K562 (cell line): Measurements from ENCODE around the gene PSMA6. TPM values are rescaled to one million over a fixed set of nuclear protein-coding genes. Genes with fewer than 3 reads are reported as not detected.

Source experiments
- ATAC-seq: fragments of 200-7000 bp; cut with Tn5 transposase; 3 replicates; pipeline ENCODE4 v1.9.1; 2020; ENCODE audit warnings: moderate library complexity
- BruUV-seq: library from RNA; stranded (reverse); fragments of 400-500 nt; replicated peaks from 2 replicates; lab custom pipeline; 2021; lab: Mats Ljungman, UMichigan
- CTCF ChIA-PET: fragments of 300-600 bp; formaldehyde crosslinking; extraction: SDS; loops from one replicate; lab custom pipeline; 2021; ENCODE audit warnings: low intra/inter-chr PET ratio; lab: Yijun Ruan, JAX
- POLR2A ChIA-PET: fragments of 300-600, 350-650 bp; sonication (Branson Sonifier 250); formaldehyde crosslinking; extraction: SDS; loops from one replicate; lab custom pipeline; 2021; ENCODE audit warnings: antibody characterized with exemption, inconsistent platforms; lab: Yijun Ruan, JAX
- DNase-seq, 4 experiments: peaks; one replicate each; pipeline versions ENCODE4 v3.0.0 to v3.0.0-alpha.2; 2011 to 2018; ENCODE audit warnings: low spot score in 3 of 4, mixed read lengths in 3 of 4; ENCODE audit errors: extremely low read depth in 1 of 4
- FAIRE-seq: peaks from 2 replicates; lab custom pipeline; 2011; peaks lifted over from hg19 to GRCh38; lab: Jason Lieb, UNC
- H2AFZ ChIP-seq: 2 replicates; pipeline ENCODE4 v1.6.0; 2011; ENCODE audit warnings: low read depth, low read length, control low read depth, inconsistent platforms
- H3K27ac ChIP-seq: fragments of 200-600 bp; 3 replicates; pipeline ENCODE4 v1.8.0; 2011; ENCODE audit warnings: low read depth, mild to moderate bottlenecking, control low read depth, inconsistent platforms, low read length, moderate library complexity, mixed read lengths; ENCODE audit errors: extremely low read depth
- H3K27me3 ChIP-seq, 2 experiments: fragments of 300-600 bp in 1 of 2; 2 replicates in 1 of 2; 3 replicates in 1 of 2; pipeline versions ENCODE4 v1.6.0 to v1.8.0; 2011; ENCODE audit warnings: inconsistent platforms in 2 of 2, low read length in 2 of 2, mild to moderate bottlenecking in 1 of 2, mixed read lengths in 1 of 2, moderate library complexity in 1 of 2; ENCODE audit not compliant: control insufficient read depth in 2 of 2, insufficient read depth in 2 of 2
- H3K36me3 ChIP-seq: fragments of 300-600 bp; 3 replicates; pipeline ENCODE4 v1.8.0; 2011; ENCODE audit warnings: mild to moderate bottlenecking, low read length, inconsistent platforms; ENCODE audit not compliant: control insufficient read depth, insufficient read depth
- H3K4me1 ChIP-seq, 2 experiments: fragments of 200-600 bp in 1 of 2; replicated peaks in 1 of 2; 2 replicates in 1 of 2; 3 replicates in 1 of 2; pipeline versions ENCODE4 v1.5.1 to v1.8.0; 2011; ENCODE audit warnings: inconsistent platforms in 2 of 2, low read length in 2 of 2, mild to moderate bottlenecking in 1 of 2, mixed read lengths in 1 of 2, moderate library complexity in 1 of 2; ENCODE audit not compliant: control insufficient read depth in 2 of 2, insufficient read depth in 2 of 2
- H3K4me2 ChIP-seq: 2 replicates; pipeline ENCODE4 v1.6.1; 2011; ENCODE audit warnings: low read length, control low read depth, inconsistent platforms, mixed read lengths; ENCODE audit not compliant: insufficient read depth
- H3K4me3 ChIP-seq: fragments of 200-600 bp; sonication (generic), shearing (Covaris generic); 2 replicates; pipeline ENCODE4 v1.5.1; 2016; ENCODE audit warnings: control low read depth, inconsistent platforms
- H3K79me2 ChIP-seq: fragments of 200-600 bp; 3 replicates; pipeline ENCODE4 v1.8.0; 2011; ENCODE audit warnings: low read length, inconsistent platforms; ENCODE audit not compliant: control insufficient read depth, insufficient read depth
- H3K9ac ChIP-seq, 2 experiments: 2 replicates each; pipeline versions ENCODE4 v1.6.0 to v1.6.1; 2011; ENCODE audit warnings: low read depth in 2 of 2, low read length in 2 of 2, control low read depth in 1 of 2, inconsistent platforms in 1 of 2, mild to moderate bottlenecking in 1 of 2, mixed read lengths in 1 of 2; ENCODE audit not compliant: insufficient read depth in 1 of 2
- H3K9me1 ChIP-seq: one replicate; pipeline ENCODE4 v1.6.0; 2011; ENCODE audit warnings: inconsistent platforms, mild to moderate bottlenecking, low read length, moderate library complexity; ENCODE audit not compliant: control insufficient read depth, insufficient read depth
- H3K9me3 ChIP-seq: replicated peaks from 2 replicates; pipeline ENCODE4 v1.5.1; 2011; ENCODE audit warnings: low read depth, low read length, inconsistent platforms; ENCODE audit not compliant: control insufficient read depth, insufficient read depth
- H4K20me1 ChIP-seq: replicated peaks from 2 replicates; pipeline ENCODE4 v1.6.1; 2011; ENCODE audit warnings: low read length, inconsistent platforms, mixed read lengths; ENCODE audit not compliant: control insufficient read depth, insufficient read depth
- BDP1 ChIP-seq: IDR thresholded peaks from 3 replicates; pipeline ENCODE4 v1.6.1; 2011; ENCODE audit not compliant: insufficient read length, insufficient read depth
- CREB3 ChIP-seq: fragments of 450-650 bp; conservative IDR thresholded peaks from 2 replicates; pipeline ENCODE4 v1.6.1; 2016; ENCODE audit warnings: missing genetic modification characterization, low read depth, mild to moderate bottlenecking, missing compliant biosample characterization, moderate library complexity
- DMBX1 ChIP-seq: fragments of 250-450 bp; sonication (Bioruptor Pico); IDR thresholded peaks from 2 replicates; pipeline ENCODE4 v1.8.0; 2022; ENCODE audit warnings: inconsistent platforms, mild to moderate bottlenecking, moderate library complexity, borderline replicate concordance
- ELF2 ChIP-seq: fragments of 250-450 bp; sonication (Bioruptor Pico); IDR thresholded peaks from 2 replicates; pipeline ENCODE4 v1.5.0; 2021; ENCODE audit warnings: mild to moderate bottlenecking
- JUNB ChIP-seq: fragments of 450-650 bp; formaldehyde crosslinking; conservative IDR thresholded peaks from 2 replicates; pipeline ENCODE4 v1.4.0; 2020; ENCODE audit warnings: mild to moderate bottlenecking
- MAFK ChIP-seq: IDR thresholded peaks from 2 replicates; pipeline ENCODE4 v1.6.1; 2011; ENCODE audit warnings: low read length, improper control_type of control experiment
- MCM5 ChIP-seq: fragments of 450-650 bp; IDR thresholded peaks from 2 replicates; pipeline ENCODE4 v1.6.1; 2016; ENCODE audit warnings: low read depth
- RAD21 ChIP-seq, 2 experiments: fragments of 250-450 bp in 1 of 2; fragments of 450-650 bp in 1 of 2; sonication (Bioruptor Pico) in 1 of 2; formaldehyde crosslinking in 1 of 2; IDR thresholded peaks in 1 of 2; conservative IDR thresholded peaks in 1 of 2; 2 replicates each; pipeline versions ENCODE4 v1.4.0 to v1.8.0; 2020 to 2022; ENCODE audit warnings: mild to moderate bottlenecking in 2 of 2, moderate library complexity in 1 of 2
- RNF2 ChIP-seq: sonication (generic); IDR thresholded peaks from 2 replicates; pipeline ENCODE4 v1.6.1; 2016
- STAT5A ChIP-seq: IDR thresholded peaks from 2 replicates; pipeline ENCODE4 v1.6.1; 2012; ENCODE audit warnings: low read length, inconsistent platforms, borderline replicate concordance
- WGBS: fragments of 100-300 bp; shearing (Covaris generic); methylation state at CpG from one replicate; pipeline ENCODE4 v1.1.6; 2016; ENCODE audit warnings: low coverage, mixed read lengths; ENCODE audit not compliant: insufficient coverage; ENCODE audit errors: missing lambda C conversion rate; 5-methylcytosine and 5-hydroxymethylcytosine counted together
- in situ Hi-C: fragments of 300-500 bp; cut with MboI; formaldehyde crosslinking; loops from 4 replicates; pipeline ENCODE4 v1.15.0; 2018; ENCODE audit warnings: inconsistent platforms, mixed read lengths
- intact Hi-C: fragments of 100-400 bp; cut with micrococcal nuclease; formaldehyde crosslinking; loops from 2 replicates; pipeline ENCODE4 v1.14.2; 2022
- polyA plus RNA-seq, 8 experiments: library from polyadenylated mRNA; depleted of rRNA in 4 of 8; stranded (reverse) in 5 of 8; unstranded in 3 of 8; fragments of >200 nt; fragmentation: Nextera tagmentation in 2 of 8; fragmentation: Illumina TruSeq in 1 of 8; extraction: Ambion mirVana in 2 of 8; extraction: Trizol in 1 of 8; gene quantifications; 2 replicates each; pipeline versions ENCODE4 v1.2.1 to v1.2.3, GENCODE V29; 2011 to 2014; ENCODE audit warnings: inconsistent platforms in 1 of 8, missing spikeins in 1 of 8
- total RNA-seq, 7 experiments: library from RNA; depleted of rRNA in 6 of 7; stranded (reverse); fragments of >200 nt in 6 of 7; fragmentation: Illumina TruSeq in 2 of 7; extraction: Trizol in 2 of 7; gene quantifications; 2 replicates each; pipeline versions ENCODE4 v1.2.1 to v1.2.3, GENCODE V29; 2011 to 2021; ENCODE audit warnings: low replicate concordance in 1 of 7
- TF ChIP-seq, protein P1 (sequence below): fragments of 250-450 bp; sonication (Bioruptor Pico); IDR thresholded peaks from 2 replicates; pipeline ENCODE4 v1.4.0; 2020; ENCODE audit warnings: mild to moderate bottlenecking
- TF ChIP-seq, protein P2 (sequence below): fragments of 450-650 bp; conservative IDR thresholded peaks from 2 replicates; pipeline ENCODE4 v1.6.1; 2016; ENCODE audit warnings: missing genetic modification characterization, low read depth, mild to moderate bottlenecking, control low read depth, missing compliant biosample characterization

PSMA6 gene
- total and polyA plus RNA-seq, 9 of the 15 experiments (the other 6 are each of a cell fraction or from before 2014, with no cell fraction given): 210 to 952 (median 288) TPM

GRCh38 chr14:35261774-35262173 is 30.4 kb upstream of the PSMA6 start:
- in situ Hi-C loops (no loop called here), intact Hi-C loops (no loop called here)
- ChIA-PET CTCF (interaction anchor here (0.6 kb wide), 1 partner anchor 145 kb away, joined by 4 read pairs; no protein-coding TSS in a partner anchor), POLR2A (interaction anchor here (0.7 kb wide), 1 partner anchor 25 kb away, joined by 3 read pairs; no protein-coding TSS in a partner anchor)
- no TSS peak for BruUV-seq
- Histone ChIP-seq H3K9me3 (no peaks in the 10 kb centered on the region), H2AFZ (no peak overlapping the region), H3K36me3 (0 out of 3 replicates have a peak, but pooled peaks cover 5% of the 10 kb centered on the region), H3K27ac (no peak overlapping the region), H3K27me3 (no peaks in the 10 kb centered on the region), H3K4me2 (no peak overlapping the region), H4K20me1 (no peaks in the 10 kb centered on the region), H3K79me2 (no peaks in the 10 kb centered on the region), H3K9me1 (no peaks in the 10 kb centered on the region), H3K4me1 (peaks cover 0 to 14% of the 10 kb centered on the region in 2 experiments; a peak in 3 of 5 replicates), H3K4me3 (no peak overlapping the region), H3K9ac (no peak overlapping the region)
- WGBS: 90% methylated on average over 2 of the region's 2 CpGs
- FAIRE-seq (no peak), ATAC-seq (no peak), DNase-seq (no peak)
- peak in 1 of 2 experiments; percentile 20; a peak in 1 of 4 replicates for TF ChIP-seq RAD21 (CRISPR knock-in tag; conservative IDR thresholded peaks at IDR 0.05 in 1 of 2, IDR thresholded peaks at IDR 0.05 in 1 of 2)
- no peak for TF ChIP-seq ELF2

- no peak overlapping the region for H3K4me2 ChIP-seq
- H3K27ac ChIP-seq: no peak overlapping the region
- no peaks in the 10 kb centered on the region for H3K9me1 ChIP-seq
- intact Hi-C loops (no loop called here), in situ Hi-C loops (no loop called here)
- no peaks in the 10 kb centered on the region for H4K20me1 ChIP-seq
- no peak overlapping the region for H3K9ac ChIP-seq
- H3K4me3 ChIP-seq: no peak overlapping the region
- H3K4me1 ChIP-seq: peaks cover 0 to 14% of the 10 kb centered on the region in 2 experiments; a peak in 3 of 5 replicates
- H3K79me2 ChIP-seq: no peaks in the 10 kb centered on the region
- BruUV-seq: no TSS peak
- ChIA-PET CTCF (no interaction called here), POLR2A (interaction anchor here (0.7 kb wide), 1 partner anchor 25 kb away, joined by 3 read pairs; no protein-coding TSS in a partner anchor)
- H2AFZ ChIP-seq: no peak overlapping the region
- no peaks in the 10 kb centered on the region for H3K27me3 ChIP-seq
- H3K9me3 ChIP-seq: no peaks in the 10 kb centered on the region
- 0 out of 3 replicates have a peak, but pooled peaks cover 7% of the 10 kb centered on the region for H3K36me3 ChIP-seq
- ATAC-seq (no peak), FAIRE-seq (no peak), DNase-seq (no peak)
- WGBS: 75% methylated on average over 2 of the region's 3 CpGs
- TF ChIP-seq JUNB (CRISPR knock-in tag) (no peak), STAT5A (no peak), MCM5 (no peak), RNF2 (no peak), BDP1 (no peak), CREB3 (tag) (no peak), DMBX1 (CRISPR knock-in tag) (no peak), MAFK (no peak)
- TF ChIP-seq, protein P1, sequence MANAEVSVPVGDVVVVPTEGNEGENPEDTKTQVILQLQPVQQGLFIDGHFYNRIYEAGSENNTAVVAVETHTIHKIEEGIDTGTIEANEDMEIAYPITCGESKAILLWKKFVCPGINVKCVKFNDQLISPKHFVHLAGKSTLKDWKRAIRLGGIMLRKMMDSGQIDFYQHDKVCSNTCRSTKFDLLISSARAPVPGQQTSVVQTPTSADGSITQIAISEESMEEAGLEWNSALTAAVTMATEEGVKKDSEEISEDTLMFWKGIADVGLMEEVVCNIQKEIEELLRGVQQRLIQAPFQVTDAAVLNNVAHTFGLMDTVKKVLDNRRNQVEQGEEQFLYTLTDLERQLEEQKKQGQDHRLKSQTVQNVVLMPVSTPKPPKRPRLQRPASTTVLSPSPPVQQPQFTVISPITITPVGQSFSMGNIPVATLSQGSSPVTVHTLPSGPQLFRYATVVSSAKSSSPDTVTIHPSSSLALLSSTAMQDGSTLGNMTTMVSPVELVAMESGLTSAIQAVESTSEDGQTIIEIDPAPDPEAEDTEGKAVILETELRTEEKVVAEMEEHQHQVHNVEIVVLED: no peak
- TF ChIP-seq, protein P2, sequence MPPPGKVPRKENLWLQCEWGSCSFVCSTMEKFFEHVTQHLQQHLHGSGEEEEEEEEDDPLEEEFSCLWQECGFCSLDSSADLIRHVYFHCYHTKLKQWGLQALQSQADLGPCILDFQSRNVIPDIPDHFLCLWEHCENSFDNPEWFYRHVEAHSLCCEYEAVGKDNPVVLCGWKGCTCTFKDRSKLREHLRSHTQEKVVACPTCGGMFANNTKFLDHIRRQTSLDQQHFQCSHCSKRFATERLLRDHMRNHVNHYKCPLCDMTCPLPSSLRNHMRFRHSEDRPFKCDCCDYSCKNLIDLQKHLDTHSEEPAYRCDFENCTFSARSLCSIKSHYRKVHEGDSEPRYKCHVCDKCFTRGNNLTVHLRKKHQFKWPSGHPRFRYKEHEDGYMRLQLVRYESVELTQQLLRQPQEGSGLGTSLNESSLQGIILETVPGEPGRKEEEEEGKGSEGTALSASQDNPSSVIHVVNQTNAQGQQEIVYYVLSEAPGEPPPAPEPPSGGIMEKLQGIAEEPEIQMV (tag): no peak
Measured at GRCh38 chr14:35262436-35262835, 29.7 kb upstream of the PSMA6 start.
